Islet of Langerhans (tissue), 1 donor: ENCODE measurements around the gene GIT2.
"Not testable (repeated sequence)": the region's sequence is repeated elsewhere in the genome, so short reads cannot be mapped to it uniquely, and the experiment has no call there.

ENCODE experiments used
- FAIRE-seq: peaks from one replicate; lab custom pipeline; 2011; peaks lifted over from hg19 to GRCh38; lab: Jason Lieb, UNC

Gene GIT2

GRCh38 chr12:109919456-109919855 is 76.7 kb downstream of the GIT2 start:
- FAIRE-seq: no peak

- no peak for FAIRE-seq
Observed at GRCh38 chr12:109916045-109916444, 80.1 kb downstream of the GIT2 start.

- no peak for FAIRE-seq
Observed at GRCh38 chr12:109915171-109916040, 80.8 kb downstream of the GIT2 start.

GRCh38 chr12:109914461-109914860 is 81.7 kb downstream of the GIT2 start:
- FAIRE-seq: no peak

- FAIRE-seq: no peak
Observed at GRCh38 chr12:109912855-109913321, 83.3 kb downstream of the GIT2 start.

- no peak for FAIRE-seq
Observed at GRCh38 chr12:109910969-109911348, 85.2 kb downstream of the GIT2 start.

- FAIRE-seq: no peak
Observed at GRCh38 chr12:109910254-109910968, 85.8 kb downstream of the GIT2 start.

- no peak for FAIRE-seq
Observed at GRCh38 chr12:109905301-109905700, 90.9 kb downstream of the GIT2 start.

- FAIRE-seq: no peak
Observed at GRCh38 chr12:109902891-109903418, 93.2 kb downstream of the GIT2 start.

- FAIRE-seq: no peak
Observed at GRCh38 chr12:109900752-109901580, 95.2 kb downstream of the GIT2 start.

GRCh38 chr12:109899783-109900751 is 96.1 kb downstream of the GIT2 start, which contains the start of gene TCHP:
Gene TCHP, plus strand, starts transcription at chr12:109900274. Its CDS starts 2,753 bp downstream, at chr12:109903027.
- no peak for FAIRE-seq

- not testable (repeated sequence) for FAIRE-seq
Observed at GRCh38 chr12:109899345-109899744, 96.8 kb downstream of the GIT2 start.

GRCh38 chr12:109897029-109897428 is 99.1 kb downstream of the GIT2 start:
- no peak for FAIRE-seq

GRCh38 chr12:109896188-109896587 is 100.0 kb downstream of the GIT2 start:
- no peak for FAIRE-seq

GRCh38 chr12:109894939-109895338 is 101.2 kb downstream of the GIT2 start:
- FAIRE-seq: no peak

GRCh38 chr12:109893261-109893995 is 102.7 kb downstream of the GIT2 start:
- no peak for FAIRE-seq

- FAIRE-seq: no peak
Observed at GRCh38 chr12:109892748-109893147, 103.4 kb downstream of the GIT2 start.

GRCh38 chr12:109892165-109892715 is 103.9 kb downstream of the GIT2 start:
- no peak for FAIRE-seq

- not testable (repeated sequence) for FAIRE-seq
Observed at GRCh38 chr12:109891731-109892130, 104.4 kb downstream of the GIT2 start.
